ENCODE measurements around the gene EPB41L5.
"Not testable (repeated sequence)": the region's sequence is repeated elsewhere in the genome, so short reads cannot be mapped to it uniquely, and the experiment has no call there.

EPB41L5 gene

GRCh38 chr2:120100627-120101026 is 87.8 kb downstream of the EPB41L5 start:
- no peak for DNase-seq (ENCODE audit: low read depth)

- DNase-seq (ENCODE audit: low read depth): peak; percentile 94
These were observed 91.0 kb downstream of the EPB41L5 start for GRCh38 chr2:120103723-120104467.

- no peak for DNase-seq (ENCODE audit: low read depth)
These were observed 91.9 kb downstream of the EPB41L5 start for GRCh38 chr2:120104772-120105171.

- DNase-seq (ENCODE audit: low read depth): no peak
These were observed 92.5 kb downstream of the EPB41L5 start for GRCh38 chr2:120105360-120105759.

GRCh38 chr2:120108049-120108448 is 95.2 kb downstream of the EPB41L5 start:
- DNase-seq (ENCODE audit: low read depth): peak; percentile 45

- no peak for DNase-seq (ENCODE audit: low read depth)
These were observed 95.9 kb downstream of the EPB41L5 start for GRCh38 chr2:120108749-120109148.

GRCh38 chr2:120109186-120110061 is 96.5 kb downstream of the EPB41L5 start:
- DNase-seq (ENCODE audit: low read depth): no peak

GRCh38 chr2:120110062-120110362 is 97.1 kb downstream of the EPB41L5 start:
- no peak for DNase-seq (ENCODE audit: low read depth)

- DNase-seq (ENCODE audit: low read depth): no peak
These were observed 97.6 kb downstream of the EPB41L5 start for GRCh38 chr2:120110507-120110906.

GRCh38 chr2:120111193-120111592 is 98.3 kb downstream of the EPB41L5 start:
- no peak for DNase-seq (ENCODE audit: low read depth)

GRCh38 chr2:120118018-120118417 is 105.1 kb downstream of the EPB41L5 start:
- no peak for DNase-seq (ENCODE audit: low read depth)

GRCh38 chr2:120118471-120118870 is 105.6 kb downstream of the EPB41L5 start:
- DNase-seq (ENCODE audit: low read depth): no peak

GRCh38 chr2:120121337-120121736 is 108.5 kb downstream of the EPB41L5 start:
- DNase-seq (ENCODE audit: low read depth): not testable (repeated sequence)

- no peak for DNase-seq (ENCODE audit: low read depth)
These were observed 110.2 kb downstream of the EPB41L5 start for GRCh38 chr2:120123090-120123489.

GRCh38 chr2:120125195-120125594 is 112.3 kb downstream of the EPB41L5 start:
- no peak for DNase-seq (ENCODE audit: low read depth)

- DNase-seq (ENCODE audit: low read depth): no peak
These were observed 115.3 kb downstream of the EPB41L5 start for GRCh38 chr2:120128216-120128615.

- DNase-seq (ENCODE audit: low read depth): peak; percentile 56
These were observed 119.3 kb downstream of the EPB41L5 start for GRCh38 chr2:120132190-120132589.

GRCh38 chr2:120132691-120133090 is 119.8 kb downstream of the EPB41L5 start:
- no peak for DNase-seq (ENCODE audit: low read depth)

- no peak for DNase-seq (ENCODE audit: low read depth)
These were observed 120.8 kb downstream of the EPB41L5 start for GRCh38 chr2:120133572-120134244.

- DNase-seq (ENCODE audit: low read depth): peak; percentile 94
These were observed 121.4 kb downstream of the EPB41L5 start for GRCh38 chr2:120134263-120134662.

GRCh38 chr2:120135013-120135412 is 122.1 kb downstream of the EPB41L5 start:
- not testable (repeated sequence) for DNase-seq (ENCODE audit: low read depth)

GRCh38 chr2:120140866-120141265 is 128.0 kb downstream of the EPB41L5 start:
- DNase-seq (ENCODE audit: low read depth): no peak

All from non-pigmented ciliary epithelial cell (primary cell).